ENCODE data around the gene ILKAP.
A peak's percentile ranks its signal among the peaks of the same experiment; 100 is the strongest.

Gene ILKAP

DNA sequence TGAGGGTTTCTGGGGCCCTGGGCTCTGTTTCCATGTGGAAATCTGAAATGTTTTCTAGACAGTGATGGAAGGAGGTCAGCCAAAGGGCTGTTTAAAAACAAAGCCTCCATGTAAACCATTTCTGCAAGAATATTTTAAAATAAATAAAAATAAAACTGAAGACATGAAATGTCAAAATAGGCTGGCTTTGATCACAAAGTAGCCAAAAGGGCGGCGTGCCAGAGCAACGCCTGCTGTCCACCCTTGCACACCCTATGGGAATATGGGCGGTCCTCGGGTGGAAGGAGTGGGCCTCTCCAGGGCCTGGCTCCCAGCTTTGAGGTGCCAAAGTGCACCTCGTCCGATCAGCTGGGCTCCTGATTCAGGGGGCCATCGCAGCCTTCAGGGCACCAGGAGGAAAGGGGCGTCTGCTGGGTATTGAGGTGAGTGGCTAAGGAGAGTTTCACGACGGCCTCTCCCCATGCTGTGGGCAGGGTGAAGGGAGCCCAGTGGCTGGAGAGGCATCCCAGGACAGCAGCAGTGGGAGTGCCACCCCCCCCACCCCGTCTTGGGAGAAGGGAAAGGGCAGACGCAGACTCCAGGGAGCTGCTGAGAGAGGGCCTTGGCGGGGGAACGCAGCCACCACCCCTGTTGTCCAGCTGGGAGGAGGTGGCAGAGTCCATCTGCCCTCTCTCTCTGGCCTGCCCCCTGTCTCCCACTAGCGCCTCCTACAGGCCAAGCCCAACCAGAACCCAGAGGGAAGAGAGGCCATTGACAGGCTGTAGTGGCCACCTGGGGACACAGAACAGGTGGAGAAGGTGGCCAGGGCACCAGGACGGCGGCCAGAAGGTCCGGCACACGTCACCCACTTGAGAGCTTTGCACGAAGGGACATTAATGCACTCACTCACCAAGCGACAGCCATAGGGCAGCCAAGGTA, 50.5 kb downstream of the ILKAP start:
- DNase-seq (ENCODE audit: low spot score), result no peak

DNA sequence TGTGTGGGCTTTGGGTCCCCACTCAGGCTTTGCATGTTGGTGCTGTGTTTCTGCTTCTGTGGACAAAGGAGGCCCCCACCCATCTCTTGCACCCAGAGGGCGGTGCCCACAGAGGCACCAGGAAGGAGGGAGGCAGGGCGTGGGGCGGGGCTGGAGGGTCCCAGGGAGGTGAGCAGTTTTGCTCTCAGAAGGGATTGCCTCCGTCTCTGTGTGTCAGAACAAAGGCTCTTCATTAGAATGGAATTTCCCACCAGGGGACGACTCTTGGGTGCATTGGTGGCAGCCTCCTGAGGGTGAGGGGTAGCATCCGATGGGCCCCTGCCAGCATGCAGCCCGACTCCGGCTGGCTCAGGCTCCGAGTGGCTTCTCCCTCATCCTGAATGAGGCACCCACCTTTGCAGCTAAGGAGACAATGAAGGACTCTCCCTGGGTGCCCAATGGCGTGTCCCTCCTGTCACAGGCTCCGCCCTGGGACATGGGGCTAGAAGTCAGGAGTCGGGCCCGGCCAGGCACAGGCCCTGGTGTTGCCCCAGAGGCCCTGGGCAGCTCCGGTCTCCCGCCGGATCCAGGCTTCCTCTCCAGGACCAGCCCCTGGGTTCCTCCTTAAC, 51.8 kb downstream of the ILKAP start:
- no peak for DNase-seq (ENCODE audit: low spot score)

DNA sequence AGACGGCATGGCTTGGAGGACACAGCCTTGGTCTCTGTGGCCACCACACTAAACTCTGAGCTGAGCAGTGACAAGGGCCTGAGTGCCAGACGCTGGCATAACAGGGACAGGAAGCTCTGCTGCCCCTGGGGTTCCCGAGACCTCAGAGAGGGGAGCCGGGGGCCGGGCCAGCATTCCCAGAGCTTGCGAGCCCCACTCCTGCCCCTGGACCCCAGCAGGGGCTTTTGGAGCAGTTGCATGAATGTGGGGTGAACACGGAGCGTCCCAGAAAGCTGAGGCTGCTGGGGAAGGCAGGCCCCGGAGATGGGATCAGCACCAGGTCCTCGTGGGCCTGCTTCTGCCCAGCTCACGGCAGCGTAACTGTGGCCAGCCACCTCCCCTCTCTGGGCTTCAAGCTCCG, 52.3 kb downstream of the ILKAP start:
- DNase-seq (ENCODE audit: low spot score), result no peak

DNA sequence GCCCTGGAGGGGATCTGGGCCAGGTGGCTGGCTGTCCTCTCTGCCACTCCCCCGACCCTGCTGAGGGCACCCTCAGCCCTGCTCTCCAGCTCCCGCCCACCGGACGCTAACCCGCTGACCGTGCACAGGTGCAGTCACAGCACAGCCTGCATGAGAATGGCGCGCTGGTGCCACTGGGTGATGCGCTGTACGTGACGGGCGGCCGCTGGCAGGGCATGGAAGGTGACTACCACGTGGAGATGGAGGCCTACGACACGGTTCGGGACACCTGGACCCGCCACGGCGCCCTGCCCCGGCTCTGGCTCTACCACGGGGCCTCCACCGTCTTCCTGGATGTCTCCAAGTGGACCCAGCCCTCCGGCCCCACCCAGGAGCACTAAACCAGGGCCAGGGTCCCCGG, 52.8 kb downstream of the ILKAP start:
- no peak for DNase-seq (ENCODE audit: low spot score)

DNA sequence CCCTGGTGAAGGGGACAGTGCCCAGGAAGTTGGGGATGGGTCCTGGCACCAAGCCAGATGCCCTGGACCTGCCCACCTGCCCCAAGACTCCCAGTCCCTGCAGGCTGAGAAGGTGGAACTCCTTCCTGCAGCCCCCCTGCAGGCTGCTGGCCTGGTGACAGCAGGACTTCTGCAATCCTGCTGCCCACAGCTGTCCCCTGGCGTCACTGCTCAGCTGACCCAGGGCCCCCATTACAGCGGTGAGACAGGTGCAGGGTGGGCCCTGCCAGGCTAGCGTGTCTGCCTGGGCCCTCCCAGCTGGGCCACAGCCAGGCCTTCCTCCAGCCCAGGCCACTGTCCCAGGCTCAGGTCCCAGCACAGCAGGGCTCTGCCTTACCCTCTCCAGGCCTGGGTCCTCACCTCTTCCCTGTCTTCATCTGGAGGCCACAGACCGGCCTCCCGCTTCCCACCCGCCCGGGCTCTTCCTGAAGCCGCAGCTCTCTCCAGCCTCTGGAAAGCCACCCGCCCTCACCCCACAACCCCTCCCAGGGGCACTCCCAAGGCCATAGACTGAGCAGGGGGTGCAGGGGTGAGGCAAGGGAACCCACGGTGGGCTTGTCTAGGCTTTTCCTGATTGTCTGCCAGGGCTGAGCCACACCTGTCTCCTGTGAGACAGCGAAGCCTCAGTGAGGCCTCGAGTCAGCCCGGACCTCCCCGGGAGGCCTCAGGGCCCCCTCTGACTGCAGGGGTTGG, 53.5 kb downstream of the ILKAP start:
- DNase-seq (ENCODE audit: low spot score), result no peak

DNA sequence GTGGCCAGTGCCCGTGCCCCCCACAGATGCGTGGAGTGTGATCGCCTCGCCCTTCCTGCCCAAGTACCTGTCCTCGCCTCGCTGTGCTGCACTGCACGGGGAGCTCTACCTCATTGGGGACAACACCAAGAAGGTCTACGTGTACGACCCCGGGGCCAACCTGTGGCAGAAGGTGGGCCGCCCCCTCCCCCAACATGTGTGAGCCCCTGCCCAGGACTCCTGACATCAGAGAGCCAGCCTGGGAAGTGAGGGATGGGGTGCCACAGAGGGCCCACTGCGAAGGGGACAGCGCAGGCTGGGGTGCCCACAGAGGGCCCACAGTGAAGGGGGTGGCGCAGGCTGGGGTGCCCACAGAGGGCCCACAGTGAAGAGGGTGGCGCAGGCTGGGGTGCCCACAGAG, 54.5 kb downstream of the ILKAP start:
- no peak for DNase-seq (ENCODE audit: low spot score)

DNA sequence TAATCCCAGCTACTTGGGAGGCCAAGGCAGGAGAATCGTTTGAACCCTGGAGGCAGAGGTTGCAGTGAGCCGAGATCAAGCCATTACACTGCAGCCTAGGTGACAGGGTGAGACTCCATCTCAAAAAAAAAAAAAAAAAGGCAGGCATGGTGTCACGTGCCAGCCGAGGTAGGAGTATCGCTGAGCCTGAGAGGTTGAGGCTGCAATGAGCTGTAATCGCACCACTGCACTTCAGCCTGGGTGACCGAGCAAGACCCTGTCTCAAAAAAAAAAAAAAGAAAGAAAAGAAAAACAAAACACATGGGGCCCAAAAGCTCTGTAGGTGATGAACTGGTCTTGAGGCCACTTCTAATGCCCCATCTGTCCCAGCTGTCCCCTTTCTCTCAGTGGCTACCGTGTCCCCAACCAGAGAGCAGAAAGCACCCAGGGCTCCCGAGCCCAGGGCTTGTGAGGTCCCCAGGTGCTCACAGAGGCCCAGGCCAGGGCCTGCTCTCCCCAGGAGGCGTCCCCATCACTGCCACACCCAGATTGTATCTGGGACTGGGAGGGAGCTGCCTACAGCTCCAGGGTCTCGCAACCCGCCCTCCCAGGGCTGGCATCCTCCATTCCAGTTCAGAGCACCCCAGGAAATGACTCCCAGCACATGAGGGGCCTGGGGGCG, 56.5 kb downstream of the ILKAP start:
- no peak for DNase-seq (ENCODE audit: low spot score)

DNA sequence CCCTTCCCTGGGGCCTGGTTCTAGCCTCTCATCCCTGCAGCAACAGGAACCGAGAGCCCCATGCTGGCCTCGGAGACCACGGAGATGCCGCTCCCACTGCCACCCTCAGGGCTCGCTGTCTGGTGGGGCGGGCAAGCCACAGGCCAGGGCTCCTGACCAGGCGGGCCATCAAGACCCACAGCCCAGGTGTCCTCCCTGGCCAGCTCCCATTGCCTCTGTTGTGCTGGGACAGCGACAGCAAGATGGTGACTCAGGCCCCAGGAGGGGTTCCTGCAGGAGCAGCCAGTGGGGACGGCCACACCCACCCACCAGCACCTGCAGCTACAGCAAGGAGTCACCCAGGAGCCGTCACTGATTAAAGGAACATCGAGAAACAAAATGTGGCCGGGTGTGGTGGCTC, 57.6 kb downstream of the ILKAP start:
- DNase-seq (ENCODE audit: low spot score), result no peak

DNA sequence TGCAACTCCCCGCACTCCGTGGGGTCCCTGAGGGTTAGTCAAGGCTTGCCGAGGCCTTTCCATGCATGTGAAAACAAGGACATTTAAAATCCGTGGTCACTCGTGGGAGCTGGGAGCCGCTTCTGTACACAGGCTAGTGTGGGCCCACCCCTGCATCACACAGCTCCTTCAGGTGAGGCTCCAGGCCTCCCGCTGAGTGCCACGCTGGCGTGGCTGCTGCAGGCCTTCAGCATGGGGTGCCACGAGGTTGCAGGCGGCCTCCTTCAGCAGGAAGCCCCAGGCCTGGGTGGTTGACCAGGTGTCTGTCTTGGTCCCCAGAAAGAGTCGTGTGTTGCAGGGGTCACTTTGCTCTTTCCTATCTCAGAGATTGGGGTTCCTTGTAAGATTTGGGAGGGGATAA, 58.4 kb downstream of the ILKAP start:
- DNase-seq (ENCODE audit: low spot score), result no peak

DNA sequence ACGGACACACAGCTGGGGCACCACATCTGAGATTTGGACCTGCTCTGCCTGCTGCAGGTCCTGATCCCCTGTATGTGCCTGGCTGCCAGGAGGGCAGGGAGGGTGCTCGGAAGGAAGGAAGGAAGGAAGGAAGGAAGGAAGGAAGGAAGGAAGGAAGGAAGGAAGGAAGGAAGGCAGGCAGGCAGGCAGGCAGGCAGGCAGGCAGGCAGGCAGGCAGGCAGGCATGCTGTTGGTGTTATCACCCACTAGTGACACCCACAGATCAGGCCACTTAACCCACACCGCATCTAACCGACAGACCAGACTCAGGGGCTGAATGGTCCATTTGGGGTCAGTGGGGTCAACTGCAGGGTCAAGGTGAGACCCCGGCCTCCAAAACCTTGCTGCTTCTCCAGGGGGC, 59.2 kb downstream of the ILKAP start:
- no peak for DNase-seq (ENCODE audit: low spot score)

DNA sequence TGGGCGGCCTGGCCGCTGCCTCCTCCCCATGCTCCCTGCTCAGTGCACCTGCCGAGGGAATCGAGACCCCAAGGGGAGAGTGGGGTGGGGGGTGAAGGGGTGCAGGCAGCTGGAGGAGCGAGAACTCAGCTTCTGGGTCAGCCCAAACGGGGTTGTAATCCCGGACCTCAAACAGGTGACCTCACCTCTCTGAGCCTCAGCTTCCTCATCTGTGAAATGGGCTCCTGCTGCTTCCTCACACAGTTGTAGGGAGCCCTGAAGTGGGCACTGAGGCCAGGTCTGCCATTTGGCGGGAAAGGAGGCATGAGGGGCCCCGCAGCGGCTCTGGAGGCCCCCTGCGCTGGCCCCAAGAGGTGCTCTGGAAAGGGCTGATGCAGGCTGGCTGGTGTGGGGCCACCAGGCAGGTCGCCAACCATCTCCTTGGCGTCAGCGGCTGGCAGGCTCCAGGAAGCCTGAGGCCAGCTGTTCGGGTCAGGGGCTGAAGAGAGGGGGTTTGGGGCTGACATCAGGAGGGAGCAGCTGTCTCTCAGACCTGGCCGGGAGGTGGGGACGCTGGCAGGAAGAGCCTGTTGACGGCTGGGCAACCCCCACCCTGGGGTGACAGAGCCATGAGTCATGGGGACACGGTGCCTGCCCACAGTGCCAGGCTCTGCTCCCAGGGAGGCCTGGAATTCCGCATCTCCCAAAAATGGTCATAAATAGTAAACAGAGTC, 60.1 kb downstream of the ILKAP start:
- DNase-seq (ENCODE audit: low spot score), result peak; percentile 16

DNA sequence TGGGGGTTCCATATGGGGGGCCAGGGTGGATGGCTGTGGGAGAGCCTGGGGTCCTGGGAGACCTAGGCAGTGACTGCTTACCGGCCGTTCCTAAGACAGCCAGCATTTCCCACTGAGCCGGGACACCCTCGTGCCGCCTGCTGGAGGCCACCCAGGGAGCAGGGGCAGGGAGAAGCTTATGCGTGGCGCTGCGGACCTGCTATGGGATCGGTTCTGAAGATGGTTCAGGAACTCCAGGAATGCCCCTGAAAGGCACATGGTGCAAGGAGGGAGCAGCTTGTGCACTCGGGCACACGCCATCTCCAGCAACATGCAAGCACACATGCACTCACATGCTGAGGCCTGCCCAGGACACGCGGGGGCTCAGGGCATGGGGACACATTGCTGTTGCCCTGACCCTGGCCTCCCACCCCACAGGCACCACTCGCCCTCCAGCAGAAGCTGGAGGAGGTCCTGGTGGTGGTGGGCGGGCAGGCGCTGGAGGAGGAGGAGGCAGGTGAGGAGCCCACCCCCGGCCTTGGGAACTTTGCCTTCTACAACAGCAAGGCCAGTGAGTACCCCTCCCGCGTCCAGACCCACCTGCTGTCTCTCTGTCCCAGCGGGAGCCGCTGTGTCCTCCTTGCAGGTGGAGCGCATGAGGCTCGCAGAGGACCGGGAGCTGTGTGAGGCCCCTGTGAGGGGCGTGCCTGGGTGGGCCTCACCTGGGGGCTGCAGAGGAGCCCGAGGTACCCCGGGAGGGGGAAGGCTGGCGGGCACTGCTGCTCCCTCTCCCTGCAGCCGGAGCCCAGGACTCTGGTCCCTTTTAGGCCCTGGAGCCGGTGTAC, 60.9 kb downstream of the ILKAP start:
- DNase-seq (ENCODE audit: low spot score), result no peak

DNA sequence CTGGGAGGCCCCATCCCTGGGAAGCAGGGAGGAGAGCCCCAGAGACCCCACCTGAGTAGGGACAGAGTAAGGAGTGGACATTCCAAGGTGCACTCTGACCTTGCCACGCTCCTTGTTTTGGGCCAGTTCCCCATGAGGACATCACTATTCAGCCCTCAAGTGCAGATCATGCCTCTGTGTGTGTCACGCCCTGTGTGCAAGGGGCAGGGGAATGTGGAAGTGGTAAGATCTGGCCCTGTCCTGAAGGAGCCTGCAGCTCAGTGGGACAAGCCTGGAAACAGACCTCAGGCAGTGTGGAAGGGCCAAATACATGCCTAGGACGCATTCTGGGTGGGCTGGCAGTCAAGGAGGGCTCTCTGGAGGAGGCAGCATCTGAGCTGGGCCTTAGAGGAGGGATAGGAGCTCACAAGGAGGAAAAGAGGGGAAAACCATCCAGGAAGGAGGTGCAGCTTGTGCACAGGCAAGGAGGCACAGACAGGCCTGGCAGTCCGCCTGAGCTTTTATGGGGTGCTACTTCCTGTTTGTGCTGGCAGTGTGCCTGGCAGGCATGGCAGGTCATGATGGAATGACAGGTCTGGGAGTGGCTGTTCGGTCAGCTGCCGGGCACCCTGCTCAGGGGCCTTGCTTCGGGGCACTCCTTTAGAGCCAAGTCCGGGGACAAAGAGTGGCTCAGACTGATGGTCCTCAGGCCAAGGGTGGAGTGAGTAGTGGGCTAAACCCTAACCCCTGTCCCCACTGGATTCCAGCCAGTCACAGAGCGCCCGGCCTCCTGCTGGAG, 61.8 kb downstream of the ILKAP start:
- no peak for DNase-seq (ENCODE audit: low spot score)

DNA sequence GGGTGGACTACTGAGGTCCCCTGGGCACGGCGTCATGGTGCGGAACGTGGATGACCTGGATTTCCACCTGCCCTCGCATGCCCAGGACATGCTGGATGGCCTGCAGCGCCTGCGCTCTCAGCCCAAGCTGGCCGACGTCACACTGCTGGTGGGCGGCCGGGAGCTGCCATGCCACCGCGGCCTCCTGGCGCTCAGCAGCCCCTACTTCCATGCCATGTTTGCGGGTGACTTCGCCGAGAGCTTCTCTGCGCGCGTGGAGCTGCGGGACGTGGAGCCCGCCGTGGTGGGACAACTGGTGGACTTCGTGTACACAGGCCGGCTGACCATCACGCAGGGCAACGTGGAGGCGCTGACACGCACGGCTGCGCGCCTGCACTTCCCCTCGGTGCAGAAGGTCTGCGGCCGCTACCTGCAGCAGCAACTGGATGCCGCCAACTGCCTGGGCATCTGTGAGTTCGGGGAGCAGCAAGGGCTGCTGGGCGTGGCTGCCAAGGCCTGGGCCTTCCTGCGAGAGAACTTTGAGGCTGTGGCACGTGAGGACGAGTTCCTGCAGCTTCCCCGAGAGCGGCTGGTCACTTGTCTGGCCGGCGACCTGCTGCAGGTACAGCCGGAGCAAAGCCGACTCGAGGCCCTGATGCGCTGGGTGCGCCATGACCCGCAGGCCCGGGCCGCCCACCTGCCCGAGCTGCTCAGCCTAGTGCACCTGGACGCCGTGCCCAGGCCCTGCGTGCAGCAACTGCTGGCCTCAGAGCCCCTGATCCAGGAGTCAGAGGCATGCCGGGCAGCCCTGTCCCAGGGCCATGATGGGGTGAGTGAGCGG, 62.6 kb downstream of the ILKAP start:
- DNase-seq (ENCODE audit: low spot score), result no peak

DNA sequence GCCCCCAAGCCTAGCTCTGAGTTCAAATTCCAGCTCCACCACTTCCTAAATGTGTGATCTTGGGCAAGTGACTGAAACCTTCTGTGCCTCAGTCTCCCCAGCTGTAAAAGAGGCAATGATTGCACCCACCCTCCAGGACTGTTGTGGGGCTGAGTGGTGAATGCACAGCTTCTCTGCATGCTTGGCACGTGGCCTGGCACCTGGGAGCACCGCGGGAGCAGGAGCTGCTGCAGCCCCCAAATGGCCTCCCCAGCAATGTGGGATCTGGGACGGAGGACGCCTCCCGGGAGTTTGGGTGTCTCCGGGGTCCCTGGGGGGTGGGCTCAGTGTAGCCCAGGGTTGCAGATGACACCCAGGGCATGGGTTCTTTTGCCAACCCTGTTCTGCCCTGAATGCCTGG, 63.5 kb downstream of the ILKAP start:
- no peak for DNase-seq (ENCODE audit: low spot score)

DNA sequence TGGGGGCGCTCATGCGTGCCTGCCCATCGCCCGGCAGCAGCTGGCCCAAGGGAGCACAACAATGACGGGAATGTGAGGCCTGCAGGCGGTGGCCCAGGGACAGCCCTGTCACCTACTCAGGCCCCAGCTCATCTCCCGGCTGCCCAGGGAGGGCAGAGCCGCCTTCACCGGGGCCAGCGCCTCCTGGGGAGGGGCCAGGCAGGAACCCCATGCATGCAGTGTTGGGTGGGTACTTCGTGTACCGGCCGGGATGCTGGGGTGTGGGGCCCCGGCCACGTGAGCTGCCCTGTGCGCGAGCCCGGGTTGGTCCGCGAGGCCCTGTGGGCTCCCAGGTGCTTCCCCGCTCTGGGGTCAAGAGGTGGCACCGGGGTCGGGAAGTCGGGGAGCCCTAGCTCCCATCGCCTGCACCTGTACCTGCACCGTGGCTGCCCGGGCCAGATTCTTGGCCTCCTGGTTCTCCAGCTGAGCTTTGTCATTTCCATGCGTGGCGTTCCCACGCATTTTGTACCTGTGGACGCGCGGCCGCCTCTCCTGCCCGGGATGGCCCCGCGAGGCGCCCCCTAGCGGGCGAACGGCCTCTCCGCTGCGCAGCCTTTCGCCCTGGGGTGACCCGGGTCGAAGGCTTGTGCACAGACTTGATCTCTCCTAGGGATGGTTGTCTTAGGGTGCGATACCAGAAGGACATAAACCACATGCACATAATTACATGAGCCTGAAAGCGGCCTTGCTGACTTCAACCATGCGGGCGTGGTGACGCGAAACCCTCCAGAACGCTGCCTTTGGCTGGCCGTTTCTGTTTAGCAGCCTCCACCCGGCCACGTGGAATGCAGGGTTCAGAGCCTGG, 64.1 kb downstream of the ILKAP start:
- no peak for DNase-seq (ENCODE audit: low spot score)

DNA sequence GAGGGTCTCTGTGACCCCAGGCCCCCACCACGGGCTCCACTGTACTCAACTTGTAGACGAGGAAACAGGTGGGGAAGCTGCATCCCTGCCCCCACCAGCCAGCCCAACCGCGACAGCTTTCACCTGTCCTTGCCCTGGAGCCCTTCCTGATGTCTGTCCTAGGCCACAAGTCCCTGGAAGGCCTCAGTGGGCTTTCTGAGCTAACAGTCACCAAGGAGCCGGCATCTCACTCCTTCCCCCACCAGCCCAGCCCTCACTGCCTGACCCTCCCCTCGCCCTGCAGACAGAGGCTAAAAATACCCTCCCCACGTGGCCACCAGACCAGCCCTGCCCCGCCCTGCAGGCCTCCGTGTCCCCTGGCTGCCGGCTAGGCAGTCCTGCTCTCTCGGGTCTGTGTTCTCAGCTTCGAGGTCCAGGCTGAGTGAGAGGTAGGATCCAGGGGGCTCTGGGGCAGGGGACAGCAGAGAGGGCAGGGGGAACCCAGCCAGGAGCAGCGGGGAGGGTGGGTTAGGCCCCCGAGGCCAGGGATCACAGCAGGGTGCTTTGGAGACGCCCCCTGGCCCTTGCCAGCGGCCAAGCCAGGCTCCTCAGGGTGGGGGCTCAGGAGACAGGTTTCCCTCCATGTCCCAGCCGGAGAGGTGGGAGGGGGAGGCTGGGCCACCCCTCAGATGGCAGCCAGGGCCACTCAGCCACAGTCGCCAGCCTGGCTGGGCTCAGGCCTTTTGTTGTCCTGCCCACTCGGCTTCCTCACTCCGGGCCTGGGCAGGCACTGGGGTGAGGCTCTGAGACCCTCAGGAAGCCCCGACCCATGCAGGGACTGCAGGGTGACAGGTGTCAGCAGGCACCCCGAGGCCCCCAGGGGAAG, 64.9 kb downstream of the ILKAP start, which contains the start of gene KLHL30:
Gene KLHL30, plus strand, starts transcription at position 338 of the 865 bp plus-strand sequence. CDS start 2,087 bp downstream, outside the sequence.
- DNase-seq (ENCODE audit: low spot score), result no peak
